ENCODE results near the gene TBC1D9B.

TBC1D9B gene

DNA sequence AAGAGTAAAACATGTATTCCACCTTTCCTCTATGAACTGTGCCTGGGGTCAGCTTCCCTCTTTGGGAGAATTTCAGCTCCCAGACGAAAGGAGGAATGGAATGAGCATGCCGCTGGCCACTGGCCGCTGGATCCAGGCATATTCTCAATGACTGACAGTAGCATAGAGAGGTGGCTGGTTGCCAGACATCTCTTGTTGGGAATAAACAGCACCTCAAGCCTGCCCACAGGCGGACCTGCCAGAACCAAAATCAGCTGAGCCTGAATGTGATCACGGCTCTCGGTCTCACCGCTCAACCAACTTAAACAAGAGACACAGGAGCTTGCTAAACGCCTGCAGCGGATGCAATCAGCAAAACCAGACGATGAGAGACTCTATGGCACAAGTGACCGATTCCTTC, 20.6 kb downstream of the TBC1D9B start:
- DNase-seq (ENCODE audit: extremely low spot score, insufficient read length, low read depth) (no peak), FAIRE-seq (no peak)

DNA sequence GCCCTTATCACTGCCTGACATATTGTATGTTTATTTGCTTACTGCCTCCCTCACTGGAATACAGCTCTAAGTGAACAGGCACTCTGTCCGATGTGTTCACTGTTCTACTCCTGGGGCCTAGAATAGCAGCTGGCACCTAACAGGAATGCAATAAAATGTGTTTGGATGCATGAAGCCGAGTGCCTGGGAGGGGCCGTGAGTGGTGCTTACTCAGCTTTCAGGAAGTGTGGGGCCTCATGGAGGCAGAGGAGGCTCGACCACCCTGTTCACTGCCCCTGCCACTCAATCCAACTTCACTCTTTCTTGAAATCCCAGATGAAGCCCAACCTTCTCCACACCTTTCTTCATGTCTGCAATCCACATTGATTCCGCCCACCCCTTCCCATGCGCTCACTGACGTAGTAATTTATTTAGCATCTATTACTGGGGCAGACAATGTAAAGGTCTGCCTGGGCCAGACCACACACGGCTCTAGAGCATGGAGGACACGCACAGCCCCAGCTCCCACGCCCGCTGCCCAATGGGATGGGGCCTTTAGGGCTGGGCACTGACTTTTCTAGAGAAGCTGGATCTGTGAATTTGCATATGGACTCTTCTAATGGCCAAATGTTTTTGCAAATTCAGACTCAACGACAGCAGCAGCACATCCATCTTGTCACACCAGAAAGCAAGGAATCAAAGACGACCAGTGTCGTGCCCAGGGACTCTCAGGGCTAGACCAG, 21.3 kb downstream of the TBC1D9B start:
- FAIRE-seq (no peak), DNase-seq (ENCODE audit: extremely low spot score, insufficient read length, low read depth) (no peak)

DNA sequence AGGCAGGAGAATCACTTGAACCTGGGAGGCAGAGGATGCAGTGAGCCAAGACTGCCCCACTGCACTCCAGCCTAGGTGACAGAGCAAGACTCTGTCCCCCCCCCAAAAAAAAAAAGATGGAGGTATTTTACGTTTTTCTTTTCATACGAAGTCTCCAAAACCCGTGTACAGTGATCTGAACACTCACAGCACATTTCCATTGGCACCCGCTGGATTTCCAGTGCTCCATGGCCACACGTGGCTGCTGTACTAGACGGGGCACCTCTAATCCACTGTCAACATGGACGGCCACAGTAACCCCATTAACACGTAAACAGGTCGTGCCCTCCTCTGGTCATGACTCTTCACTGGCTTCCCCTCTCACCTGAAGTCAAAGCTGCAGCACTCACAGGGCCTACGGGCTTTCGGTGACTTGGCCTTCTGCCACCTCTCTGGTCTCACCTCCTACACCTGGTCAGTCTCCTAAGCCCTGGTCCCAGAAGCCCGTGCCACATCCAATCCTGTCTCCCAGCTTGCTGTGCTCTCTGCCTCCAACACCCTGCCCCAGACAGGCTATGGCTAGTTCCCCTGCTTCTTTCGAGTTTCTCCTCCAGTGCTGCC, 22.1 kb downstream of the TBC1D9B start:
- FAIRE-seq, result no peak
- DNase-seq (ENCODE audit: extremely low spot score, insufficient read length, low read depth), result no peak

DNA sequence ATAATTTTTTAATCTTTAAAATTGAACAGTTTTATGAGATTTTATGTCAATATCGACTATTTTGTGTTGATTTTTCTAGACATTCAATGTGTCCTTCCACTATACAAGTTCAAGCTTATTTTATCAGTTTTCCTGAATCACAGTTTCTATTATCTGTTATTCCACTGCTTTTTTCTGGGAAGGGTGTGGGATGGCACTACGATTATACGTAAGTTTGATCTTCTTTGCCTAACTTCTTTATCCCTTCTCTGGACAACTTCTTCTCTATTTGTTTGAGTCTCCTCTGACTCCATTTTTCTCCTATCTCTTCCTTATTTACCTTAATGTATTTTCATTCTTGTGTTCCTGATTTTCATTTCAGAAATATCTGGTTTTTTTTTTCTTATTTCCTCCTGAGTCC, 24.5 kb downstream of the TBC1D9B start:
- DNase-seq (ENCODE audit: extremely low spot score, insufficient read length, low read depth), result no peak
- FAIRE-seq, result no peak

DNA sequence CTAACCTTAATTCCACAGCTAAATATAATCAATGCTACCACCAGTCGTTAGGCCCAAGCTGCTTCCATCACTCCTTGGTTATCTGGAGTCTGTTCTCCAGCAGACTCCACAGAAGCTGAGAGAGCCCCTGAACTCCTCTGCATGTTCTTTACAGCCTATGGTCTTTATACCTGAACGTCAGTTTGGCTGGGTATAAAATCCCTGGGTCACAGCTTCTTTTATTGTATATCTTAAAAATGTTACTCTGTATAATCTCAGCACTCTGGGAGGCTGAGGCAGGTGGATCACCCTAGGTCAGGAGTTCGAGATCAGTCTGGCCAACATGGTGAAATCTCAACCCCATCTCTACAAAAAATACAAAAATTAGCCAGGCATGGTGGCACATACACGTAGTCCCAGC, 25.4 kb downstream of the TBC1D9B start:
- FAIRE-seq (no peak), DNase-seq (ENCODE audit: extremely low spot score, insufficient read length, low read depth) (no peak)

DNA sequence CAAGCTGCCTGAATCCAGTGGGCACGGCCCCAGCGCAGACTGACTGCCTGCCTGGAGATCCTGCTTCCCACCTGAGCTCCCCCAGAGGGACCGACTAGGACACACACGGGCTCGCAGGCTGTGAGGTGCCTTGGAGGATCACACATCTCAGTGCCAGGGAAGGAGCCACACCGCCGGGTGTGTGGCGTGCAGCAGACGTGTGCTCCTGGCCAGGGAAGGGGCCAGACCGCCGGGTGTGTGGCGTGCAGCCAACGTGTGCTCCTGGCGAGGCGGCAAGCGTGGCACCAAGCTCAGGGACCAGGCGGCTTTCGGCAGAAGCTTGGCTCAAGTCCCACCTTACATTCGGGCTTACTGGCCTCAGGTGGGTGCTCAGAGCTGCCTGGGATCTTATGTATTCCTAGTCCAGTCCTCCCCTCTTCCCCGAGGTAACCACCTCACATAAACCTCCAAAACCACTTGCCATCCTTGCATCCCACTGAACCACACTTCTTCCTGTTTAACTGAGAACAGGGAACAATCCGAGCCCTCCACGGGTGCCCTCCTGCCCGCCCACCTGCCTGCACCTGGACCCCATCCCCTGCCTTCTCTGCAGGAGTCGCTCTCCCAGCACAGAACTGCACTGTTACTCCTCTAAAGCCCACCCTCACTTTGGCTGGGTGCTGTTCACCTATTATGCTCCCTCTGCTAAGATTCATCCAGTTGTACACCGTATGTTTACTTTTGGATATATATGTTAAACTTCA, 26.7 kb downstream of the TBC1D9B start:
- no peak for FAIRE-seq
- DNase-seq (ENCODE audit: extremely low spot score, insufficient read length, low read depth), result no peak

DNA sequence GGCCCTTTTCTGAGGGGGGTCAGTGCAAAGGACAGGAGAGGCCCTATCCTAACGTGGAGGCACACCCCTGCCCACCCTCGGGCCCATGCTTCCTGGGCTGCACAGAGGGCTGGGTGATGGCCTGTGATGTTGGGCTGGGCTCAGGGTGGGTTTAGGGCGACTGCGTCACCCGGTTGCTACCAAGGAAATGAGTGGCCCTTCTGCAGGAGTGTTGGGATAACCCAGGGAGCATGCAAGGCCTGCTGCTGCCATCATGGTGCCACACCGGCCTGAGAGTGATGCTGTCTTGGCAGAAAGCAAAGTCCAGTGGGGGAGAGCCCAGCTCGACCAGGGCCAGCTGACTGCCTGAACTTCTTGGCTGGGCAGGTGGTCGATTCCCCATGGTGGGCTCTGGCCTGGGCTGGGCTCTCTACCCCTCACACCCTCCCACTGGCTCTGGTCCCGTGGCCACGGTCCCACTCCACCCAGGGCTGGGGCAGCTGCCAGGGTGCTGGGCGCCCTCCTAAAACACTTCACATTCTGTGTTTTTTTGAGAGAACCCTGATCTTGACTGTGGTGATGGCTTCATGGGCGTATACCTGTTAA, 27.5 kb downstream of the TBC1D9B start:
- no peak for DNase-seq (ENCODE audit: extremely low spot score, insufficient read length, low read depth)
- FAIRE-seq, result no peak

DNA sequence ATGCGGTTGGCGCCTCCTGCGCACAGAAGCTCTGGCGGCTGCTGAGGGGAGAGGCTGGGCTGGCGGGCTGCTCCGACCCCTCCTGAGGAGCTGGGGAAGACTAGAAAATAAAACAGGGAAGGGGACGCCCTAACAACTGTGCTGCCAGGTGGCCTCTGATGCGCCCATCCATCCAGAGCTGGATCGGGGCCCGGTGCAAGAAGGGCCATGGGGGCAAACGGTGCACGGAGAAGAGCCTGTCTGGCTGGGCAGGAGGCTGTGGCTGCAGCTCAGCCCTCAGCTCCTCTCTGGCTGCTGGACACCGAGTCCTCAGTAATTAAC, 28.0 kb downstream of the TBC1D9B start:
- FAIRE-seq (no peak), DNase-seq (ENCODE audit: extremely low spot score, insufficient read length, low read depth) (no peak)

DNA sequence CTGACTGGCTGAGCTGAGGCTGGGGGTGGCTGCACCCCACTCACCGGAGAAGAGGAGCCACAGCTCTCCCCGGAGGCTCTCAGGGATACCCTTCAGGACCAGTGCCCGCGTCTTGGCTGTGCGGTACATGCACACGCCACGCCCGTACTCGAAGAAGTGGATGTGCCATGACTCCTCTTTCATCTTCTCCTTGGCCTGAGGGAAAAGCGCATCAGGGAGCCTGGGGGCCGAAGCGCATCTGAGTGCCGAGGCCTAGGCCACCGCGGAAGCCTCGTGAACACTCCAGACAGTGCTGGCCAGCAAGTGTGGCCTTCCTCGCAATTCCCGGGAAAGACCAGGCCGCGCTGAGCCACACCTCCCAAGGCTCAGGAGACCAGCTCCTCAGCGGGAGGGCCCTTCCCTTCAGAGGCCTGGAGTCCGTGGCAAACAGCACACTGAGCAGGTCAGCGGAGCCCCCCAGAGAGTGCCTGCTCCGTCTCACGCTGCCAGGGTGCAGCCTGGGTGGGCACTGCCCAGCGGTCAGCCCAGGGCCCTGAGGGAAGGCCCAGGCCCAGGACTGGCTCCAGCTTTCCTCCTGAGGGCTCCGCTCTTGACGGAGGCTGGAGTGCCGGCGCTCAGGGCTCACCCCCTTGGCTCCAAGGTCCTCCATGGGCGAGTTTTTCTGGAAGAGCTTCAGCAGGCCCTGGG, 28.6 kb downstream of the TBC1D9B start:
- DNase-seq (ENCODE audit: extremely low spot score, insufficient read length, low read depth) (no peak), FAIRE-seq (no peak)

DNA sequence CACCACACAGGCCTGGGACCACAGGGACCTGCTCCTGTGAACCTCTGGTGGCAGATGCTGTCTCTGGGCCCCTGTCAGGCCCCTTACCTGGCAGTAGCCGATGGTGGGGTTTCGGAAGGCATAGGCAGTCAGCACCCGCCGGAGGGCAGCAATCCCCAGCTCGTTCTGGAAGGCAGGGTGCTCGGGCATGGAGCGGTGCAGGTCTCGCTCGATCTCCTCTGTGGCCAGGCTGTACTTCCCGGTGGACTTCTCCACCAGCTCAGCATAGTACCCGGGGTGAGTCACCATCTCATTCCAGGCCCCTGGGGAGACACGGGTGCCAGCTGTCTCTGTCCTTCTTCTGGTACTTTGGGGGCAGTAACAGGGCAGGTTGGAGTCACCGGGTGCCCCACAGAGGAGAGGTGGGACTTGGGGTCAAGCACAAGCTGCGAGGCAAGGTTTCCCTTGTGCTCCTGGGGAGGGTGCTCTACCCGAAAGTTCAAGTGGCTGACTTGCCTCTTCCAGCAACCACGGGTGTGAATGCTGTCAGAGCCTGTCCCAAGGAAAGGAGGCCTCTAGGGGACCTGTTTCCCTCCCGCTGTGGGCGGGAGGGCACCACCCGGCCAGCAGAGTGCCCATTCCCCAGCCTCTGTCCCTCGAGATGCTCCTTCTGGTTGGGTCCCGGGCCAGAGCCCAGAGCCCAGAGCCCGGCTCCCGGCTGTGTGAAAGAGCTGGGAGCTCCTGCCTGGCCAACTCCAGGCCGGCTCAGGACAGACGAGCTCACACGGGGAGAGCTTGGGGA, 29.3 kb downstream of the TBC1D9B start:
- FAIRE-seq (no peak), DNase-seq (ENCODE audit: extremely low spot score, insufficient read length, low read depth) (no peak)

DNA sequence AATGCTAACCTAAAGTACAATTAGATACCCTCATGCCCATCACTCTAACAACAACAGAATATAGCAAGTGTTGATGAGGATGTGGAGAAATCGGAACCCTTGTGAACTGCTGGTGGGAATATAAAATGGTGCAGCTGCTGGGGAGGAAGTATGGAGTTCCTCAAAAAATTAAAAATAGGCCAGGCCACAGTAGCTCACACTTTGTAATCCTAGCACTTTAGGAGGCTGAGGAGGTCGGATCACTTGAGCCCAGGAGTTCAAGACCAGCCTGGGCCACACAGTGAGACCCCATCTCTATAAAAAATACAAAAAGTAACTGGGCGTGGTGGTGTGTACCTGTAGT, 31.1 kb downstream of the TBC1D9B start:
- DNase-seq (ENCODE audit: extremely low spot score, insufficient read length, low read depth) (no peak), FAIRE-seq (no peak)

DNA sequence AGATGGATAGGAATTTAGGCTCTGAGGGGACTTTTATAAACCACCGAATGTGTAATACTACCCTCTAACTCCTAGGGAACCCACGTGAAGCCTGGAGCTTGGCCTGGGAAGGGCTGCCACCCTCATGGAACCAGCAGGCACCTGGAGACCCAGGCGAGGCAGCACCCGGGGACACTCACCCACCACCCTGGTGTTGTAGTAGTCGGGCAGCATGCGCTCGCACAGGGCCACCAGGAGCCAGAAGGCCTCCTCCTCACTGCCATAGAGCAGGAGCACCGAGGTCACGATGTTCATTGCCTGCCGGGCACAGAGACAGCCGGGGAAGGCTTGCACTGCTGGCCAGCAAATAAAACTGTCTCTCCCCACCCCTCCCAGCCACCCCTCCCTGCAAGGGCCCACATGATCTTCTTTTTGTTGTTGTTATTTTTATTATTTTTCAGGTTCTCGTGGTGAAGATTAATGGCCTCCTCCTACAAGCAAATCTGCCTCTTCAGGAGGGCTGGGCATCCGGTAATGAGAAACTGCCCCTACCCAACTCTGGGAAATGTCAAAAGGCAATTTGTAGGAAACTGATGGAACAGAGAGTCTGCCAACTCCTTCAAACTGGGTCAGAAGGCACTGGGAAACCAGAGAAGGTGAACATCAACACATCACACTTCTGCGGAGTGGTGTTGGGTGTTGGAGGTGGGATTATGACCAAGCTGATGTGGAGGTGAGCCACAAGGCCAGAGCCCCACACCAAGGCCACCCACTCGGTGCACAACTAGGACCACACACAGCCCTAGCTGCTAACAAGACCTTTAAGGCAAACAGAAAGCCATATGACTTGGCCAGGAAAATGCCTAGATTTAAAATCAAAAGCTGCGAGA, 31.7 kb downstream of the TBC1D9B start:
- no peak for FAIRE-seq
- DNase-seq (ENCODE audit: extremely low spot score, insufficient read length, low read depth), result no peak

DNA sequence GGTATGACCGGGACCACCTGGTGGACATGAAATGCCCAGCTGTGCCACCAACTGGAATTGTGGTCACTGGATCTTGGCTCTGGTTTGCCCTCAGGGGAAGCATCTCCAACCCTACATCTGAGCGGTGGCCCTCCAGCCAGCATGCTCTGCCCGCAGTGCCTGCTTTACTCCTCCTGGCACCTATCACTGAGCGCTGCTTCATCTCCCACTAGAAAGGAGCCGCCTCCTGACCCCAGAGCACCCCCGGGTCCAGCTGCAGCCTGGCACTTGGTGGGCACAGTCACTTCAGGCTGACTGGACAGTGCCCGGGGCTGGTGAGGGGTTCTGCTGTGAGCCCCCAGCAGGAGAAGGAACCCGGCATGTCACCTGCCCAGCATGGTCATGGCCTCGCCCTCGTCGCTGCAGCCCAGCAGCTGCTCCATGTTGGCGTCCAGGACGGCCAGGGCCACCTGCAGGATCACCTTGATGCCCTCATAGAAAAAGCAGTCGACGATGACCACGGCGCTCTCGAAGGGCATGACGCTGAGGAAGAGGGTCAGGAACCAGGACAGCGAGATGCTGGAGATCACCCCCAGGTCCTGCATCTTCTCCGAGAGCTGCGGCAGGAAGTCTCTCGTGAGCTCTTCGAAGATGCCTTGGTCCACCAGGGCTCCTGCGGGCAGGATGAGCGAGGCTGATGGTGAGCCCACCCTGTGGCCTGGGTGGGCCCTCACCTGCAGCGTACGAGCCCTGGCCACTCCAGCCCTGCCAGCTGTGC, 33.0 kb downstream of the TBC1D9B start:
- no peak for FAIRE-seq
- no peak for DNase-seq (ENCODE audit: extremely low spot score, insufficient read length, low read depth)

DNA sequence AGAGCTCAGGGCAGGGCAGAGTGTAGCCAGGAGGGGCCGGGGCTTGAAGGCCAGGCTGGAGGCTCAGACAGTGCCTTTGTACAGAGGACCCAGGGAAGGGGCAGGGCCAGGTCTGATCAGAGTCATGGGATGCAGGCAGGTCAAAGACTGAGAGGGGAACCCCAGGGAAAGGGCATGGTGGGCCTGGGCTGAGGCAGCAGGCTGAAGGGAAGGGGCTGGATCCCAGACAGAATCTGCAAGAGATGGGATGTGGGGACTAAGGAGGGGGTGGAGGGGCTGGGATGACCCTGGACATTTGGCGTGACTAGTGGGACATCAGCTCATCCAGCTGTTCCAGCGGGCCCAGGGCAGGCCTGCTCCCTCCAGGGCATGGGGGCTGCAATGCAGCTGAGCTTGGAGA, 33.6 kb downstream of the TBC1D9B start:
- DNase-seq (ENCODE audit: extremely low spot score, insufficient read length, low read depth) (no peak), FAIRE-seq (no peak)

DNA sequence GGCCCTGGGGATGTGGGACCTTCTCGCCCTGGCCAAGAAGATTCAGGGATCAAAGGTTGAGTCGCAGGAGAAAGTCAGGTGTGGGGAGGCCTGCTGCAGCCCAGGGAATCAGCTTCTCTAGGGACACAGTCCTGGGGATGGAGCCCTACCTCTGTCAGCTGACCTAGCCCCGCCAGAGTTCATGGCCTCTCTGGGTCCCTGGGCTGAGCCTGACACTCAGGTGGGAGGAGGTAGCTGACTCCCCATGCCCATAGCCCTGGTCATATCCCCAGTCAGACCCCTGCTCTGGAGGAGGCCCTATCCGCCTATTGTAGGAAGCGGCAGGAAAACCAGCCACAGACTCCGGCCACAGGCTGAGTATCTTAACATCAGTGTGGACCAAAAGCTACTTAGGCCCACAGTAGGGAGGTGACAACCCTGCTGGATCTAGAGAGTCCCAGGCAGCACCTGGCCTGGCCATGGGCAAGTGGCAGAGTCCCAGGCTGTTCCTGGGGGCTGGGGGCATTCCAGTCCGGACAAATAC, 34.0 kb downstream of the TBC1D9B start:
- DNase-seq (ENCODE audit: extremely low spot score, insufficient read length, low read depth), result no peak
- no peak for FAIRE-seq

DNA sequence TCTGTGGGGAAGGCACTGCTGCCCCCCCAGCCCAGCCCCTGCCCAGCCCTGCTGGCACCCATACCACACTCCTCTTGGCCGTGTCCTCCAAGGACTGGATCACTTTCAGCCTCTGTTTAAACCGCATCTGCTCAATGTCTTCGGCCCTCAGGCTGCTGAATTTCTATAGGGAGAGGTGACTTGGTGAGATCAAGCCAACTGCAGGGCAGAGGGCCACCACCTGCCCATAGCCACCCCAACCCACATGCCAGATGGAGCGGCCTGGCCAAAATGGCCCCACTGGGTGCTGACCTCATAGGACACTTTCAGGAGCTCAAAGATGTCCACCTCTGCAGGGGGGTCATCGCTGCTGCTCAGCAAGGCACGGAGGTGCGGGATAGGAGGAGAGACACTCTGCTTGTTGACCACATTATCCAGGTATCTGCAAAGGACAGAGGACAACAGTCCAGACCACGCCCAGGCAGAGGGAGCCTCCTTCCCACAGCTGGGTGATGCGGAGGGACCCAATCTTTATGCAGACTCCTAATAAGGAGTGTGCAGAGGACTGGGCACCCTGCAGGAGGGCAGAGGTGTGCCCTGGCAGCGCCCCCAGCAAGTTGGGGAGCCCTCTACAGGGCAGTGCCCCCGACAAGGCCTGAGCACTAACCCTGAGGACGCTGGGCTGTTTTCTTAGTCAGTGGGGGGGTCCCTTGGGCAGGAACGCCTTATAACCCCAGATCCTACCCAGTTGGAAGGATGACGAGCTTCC, 34.7 kb downstream of the TBC1D9B start:
- FAIRE-seq (no peak), DNase-seq (ENCODE audit: extremely low spot score, insufficient read length, low read depth) (no peak)

DNA sequence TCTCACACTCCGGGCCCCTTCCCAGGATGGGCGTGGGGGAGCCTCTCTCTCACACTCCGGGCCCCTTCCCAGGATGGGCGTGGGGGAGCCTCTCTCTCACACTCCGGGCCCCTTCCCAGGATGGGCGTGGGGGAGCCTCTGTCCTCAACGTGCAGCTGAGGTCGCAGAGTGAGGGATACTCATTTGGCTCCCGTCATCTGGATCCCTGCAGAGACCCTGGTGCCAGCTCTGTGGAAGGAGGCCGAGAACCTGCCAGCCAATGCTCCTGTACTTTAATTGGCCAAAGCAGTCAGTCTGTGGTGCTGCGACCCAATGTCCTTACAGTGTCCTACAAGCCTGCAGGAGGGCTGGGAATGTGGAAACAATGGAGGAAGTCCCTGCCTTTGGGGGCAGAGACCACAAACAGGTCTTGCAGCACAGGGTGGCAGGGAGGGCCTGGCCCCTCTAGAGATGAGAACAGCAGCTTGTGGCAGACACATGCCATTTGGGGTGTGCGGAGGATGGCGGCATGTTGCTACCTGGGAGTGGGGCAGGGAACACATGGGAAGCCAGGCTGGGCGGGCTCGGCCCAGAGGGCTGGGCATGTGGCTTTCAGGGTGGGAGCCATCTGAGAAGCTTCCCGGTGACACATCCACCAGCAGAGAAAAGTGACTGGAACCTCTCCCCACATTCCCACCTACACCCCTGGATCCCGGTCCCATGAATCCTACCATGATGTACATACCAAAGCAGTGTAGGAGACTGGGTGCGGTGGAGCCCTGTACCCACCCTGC, 35.5 kb downstream of the TBC1D9B start:
- FAIRE-seq (no peak), DNase-seq (ENCODE audit: extremely low spot score, insufficient read length, low read depth) (no peak)

All from GM18507 (cell line).